Placental pericyte (primary cell): ENCODE results near the gene ETF1. TPM values are rescaled to one million over a fixed set of nuclear protein-coding genes. Genes with fewer than 3 reads are reported as not detected.

Source experiments
- small RNA-seq: library from RNA; depleted of rRNA; stranded (forward); fragments of <200 nt; gene quantifications from one replicate; pipeline ENCODE3, GENCODE V24; 2012; ENCODE audit warnings: low replicate concordance
- total RNA-seq: library from RNA; depleted of rRNA; stranded (reverse); fragments of >200 nt; gene quantifications from 2 replicates; pipeline ENCODE4 v1.2.3, GENCODE V29; 2012

ETF1 gene
- 118 and 154 TPM in 2 replicates for total RNA-seq

GRCh38 chr5:138542956-138543729 is at the start of gene ETF1:
Gene ETF1, minus strand, starts transcription at chr5:138543236. Its CDS starts 318 bp downstream, at chr5:138542918.

GRCh38 chr5:138575194-138576015 is 32.4 kb upstream of the ETF1 start, which contains the start of gene HSPA9:
Gene HSPA9, minus strand, starts transcription at chr5:138575401. Its CDS starts 83 bp downstream, at chr5:138575318.

GRCh38 chr5:138465261-138466124 is 77.5 kb downstream of the ETF1 start, which contains the start of gene EGR1:
Gene EGR1, plus strand, starts transcription at chr5:138465479. Its CDS starts 283 bp downstream, at chr5:138465762.

Small RNA genes lying within 50 kb of the gene (small RNA-seq; reads per million reads assigned to genes)
- gene RF00154 = 9.8 reads per million, percentile 94 among the genes with 10 or more reads in this experiment
- gene SNORD63 = 1,312 reads per million, percentile 100 among the genes with 10 or more reads in this experiment

Other genes with a start within 250 kb of the ETF1 start
- gene CDC25C, start 211.4 kb downstream of the ETF1 start, total RNA-seq = 0.44 and 13.3 TPM in 2 replicates
- gene FAM53C, start 205.0 kb downstream of the ETF1 start, total RNA-seq = 23.6 and 32.4 TPM in 2 replicates
- 48.4 and 53.3 TPM in 2 replicates for gene KDM3B, start 190.6 kb downstream of the ETF1 start, total RNA-seq
- 5.9 TPM in 2 replicates for gene REEP2, start 104.2 kb downstream of the ETF1 start, total RNA-seq
- gene EGR1, start 77.8 kb downstream of the ETF1 start, total RNA-seq = 1.8 and 5.2 TPM in 2 replicates
- 433 and 845 TPM in 2 replicates for gene HSPA9, start 32.2 kb upstream of the ETF1 start, total RNA-seq
- 372 and 467 TPM in 2 replicates for gene CTNNA1, start 210.2 kb upstream of the ETF1 start, total RNA-seq